ENCODE data around the gene AHCTF1. TPM values are rescaled to one million over a fixed set of nuclear protein-coding genes. Genes with fewer than 3 reads are reported as not detected.

The AHCTF1 gene
- total RNA-seq, 4 donors from 2014 or later, result 22.5 to 53.4 (median 42.4) TPM

DNA sequence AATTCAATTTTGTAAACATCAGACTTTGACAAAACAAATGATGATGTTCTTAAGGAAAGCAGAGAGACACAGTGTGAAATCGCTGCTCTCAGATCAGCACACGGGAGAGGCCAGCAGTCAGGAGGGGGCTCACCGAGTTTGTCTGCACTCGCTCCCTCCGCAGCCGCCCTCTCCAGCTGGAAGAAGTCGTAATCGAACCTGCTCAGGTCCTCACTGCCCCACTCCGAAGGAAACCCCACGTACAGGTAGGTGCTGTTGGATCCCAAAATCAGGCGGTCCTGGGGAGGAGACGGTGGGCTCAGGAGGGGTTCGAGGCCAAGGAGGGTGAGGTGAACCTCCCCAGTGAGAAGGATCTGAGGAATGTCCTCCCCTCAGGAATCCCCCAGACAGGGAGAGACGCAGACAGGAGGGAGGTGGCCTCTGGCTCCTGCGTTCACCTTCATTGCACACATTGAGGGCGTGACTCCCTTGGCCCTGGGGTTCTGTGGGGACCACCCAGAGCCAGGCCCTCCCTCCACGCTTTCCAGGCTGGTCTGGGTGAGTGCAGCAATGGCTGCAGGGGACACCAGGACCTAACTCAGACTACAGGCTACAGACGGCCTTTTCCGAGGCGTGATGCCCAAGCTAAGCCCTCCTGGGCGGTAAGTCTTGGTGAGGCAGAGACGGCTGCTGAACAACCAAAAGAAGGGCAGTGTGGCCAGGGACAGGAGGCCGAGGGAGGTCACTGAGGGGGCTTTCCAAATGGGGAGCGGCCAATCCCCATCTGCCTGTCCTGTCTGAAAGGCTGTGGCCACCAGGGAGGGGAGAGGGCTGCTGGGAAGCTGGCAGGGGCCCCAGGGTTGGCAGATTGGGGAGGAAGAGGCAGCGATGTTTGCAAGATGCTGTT, 142.1 kb downstream of the AHCTF1 start:
- Histone ChIP-seq H3K27me3 (no peaks in the 10 kb centered on the region), H3K4me3 (peak overlapping the region in 1 of 2 donors; percentile 31), H3K4me1 (peaks cover 0 to 8% of the 10 kb centered on the region in 2 donors), H3K9me3 (no peaks in the 10 kb centered on the region), H3K36me3 (no peaks in the 10 kb centered on the region), H3K27ac (no peak overlapping the region)
- DNase-seq, result no peak
- no peak for TF ChIP-seq POLR2A (IDR thresholded peaks at IDR 0.05)
- TF ChIP-seq, protein P1, sequence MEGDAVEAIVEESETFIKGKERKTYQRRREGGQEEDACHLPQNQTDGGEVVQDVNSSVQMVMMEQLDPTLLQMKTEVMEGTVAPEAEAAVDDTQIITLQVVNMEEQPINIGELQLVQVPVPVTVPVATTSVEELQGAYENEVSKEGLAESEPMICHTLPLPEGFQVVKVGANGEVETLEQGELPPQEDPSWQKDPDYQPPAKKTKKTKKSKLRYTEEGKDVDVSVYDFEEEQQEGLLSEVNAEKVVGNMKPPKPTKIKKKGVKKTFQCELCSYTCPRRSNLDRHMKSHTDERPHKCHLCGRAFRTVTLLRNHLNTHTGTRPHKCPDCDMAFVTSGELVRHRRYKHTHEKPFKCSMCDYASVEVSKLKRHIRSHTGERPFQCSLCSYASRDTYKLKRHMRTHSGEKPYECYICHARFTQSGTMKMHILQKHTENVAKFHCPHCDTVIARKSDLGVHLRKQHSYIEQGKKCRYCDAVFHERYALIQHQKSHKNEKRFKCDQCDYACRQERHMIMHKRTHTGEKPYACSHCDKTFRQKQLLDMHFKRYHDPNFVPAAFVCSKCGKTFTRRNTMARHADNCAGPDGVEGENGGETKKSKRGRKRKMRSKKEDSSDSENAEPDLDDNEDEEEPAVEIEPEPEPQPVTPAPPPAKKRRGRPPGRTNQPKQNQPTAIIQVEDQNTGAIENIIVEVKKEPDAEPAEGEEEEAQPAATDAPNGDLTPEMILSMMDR (IDR thresholded peaks at IDR 0.05), result no peak
- intact Hi-C loops (cut with DNase I; ENCODE audit: low total_unique reads), result no loop called here

Small RNAs within 50 kb of the gene (small RNA-seq; reads per million reads assigned to genes)
- not detected for gene AC113174.1
- gene RF00402, result not detected

Other genes with a start within 250 kb of the AHCTF1 start
- 10 to 100 TPM; 12.9 to 53.4 (median 22.1) TPM for gene SCCPDH, start 207.5 kb downstream of the AHCTF1 start, total RNA-seq
- 1 to 10 TPM in 1 of 4 donors, not detected in 3; 3.5 TPM for gene ZNF695, start 76.1 kb upstream of the AHCTF1 start, total RNA-seq
- 1 to 10 TPM; 5.0 to 9.5 (median 7.4) TPM for gene ZNF670, start 146.9 kb upstream of the AHCTF1 start, total RNA-seq
- gene ZNF669, start 172.4 kb upstream of the AHCTF1 start, total RNA-seq, result 10 to 100 TPM in 3 of 4 donors, 1 to 10 TPM in 1; 2.3 to 25.0 (median 14.8) TPM
- gene ZNF124, start 240.1 kb upstream of the AHCTF1 start, total RNA-seq, result 100 to 1,000 TPM in 3 of 4 donors, 10 to 100 TPM in 1; 64.8 to 184 (median 143) TPM

Measured in uterus (tissue), 4 donors.